ENCODE results near the gene DOCK2.

GRCh38 chr5:169979871-169980270 lies 342.8 kb downstream of the DOCK2 start:
- TF ChIP-seq CTCF (conservative IDR thresholded peaks at IDR 0.05 in 1 of 2, IDR thresholded peaks at IDR 0.05 in 1 of 2; ENCODE audit: low read depth in 1 of 2, low read length in 2 of 2) (no peak), EZH2 (IDR thresholded peaks at IDR 0.05; ENCODE audit: low read length, missing control alignments) (no peak)

Data from fibroblast of lung (primary cell).